GM12878 (cell line): ENCODE data around the gene RIN1. TPM values are rescaled to one million over a fixed set of nuclear protein-coding genes. Genes with fewer than 3 reads are reported as not detected.

Experiments used
- JUND ChIP-seq: IDR thresholded peaks from 2 replicates; pipeline ENCODE4 v1.6.1; 2012; ENCODE audit warnings: low read depth, mild to moderate bottlenecking, low read length, improper control_type of control experiment, moderate library complexity
- POLR2AphosphoS2 ChIP-seq: IDR thresholded peaks from 2 replicates; pipeline ENCODE4 v1.6.1; 2011; ENCODE audit warnings: low read depth, mild to moderate bottlenecking, low read length, improper control_type of control experiment, moderate library complexity
- SMC3 ChIP-seq: IDR thresholded peaks from 2 replicates; pipeline ENCODE4 v1.6.1; 2011; ENCODE audit warnings: low read length, improper control_type of control experiment, borderline replicate concordance
- SP1 ChIP-seq: IDR thresholded peaks from one replicate; pipeline ENCODE4 v1.6.1; 2011; ENCODE audit warnings: low read depth, low read length
- ZNF384 ChIP-seq: IDR thresholded peaks from 2 replicates; pipeline ENCODE4 v1.6.1; 2012; ENCODE audit warnings: low read depth, mild to moderate bottlenecking, low read length, improper control_type of control experiment, borderline replicate concordance
- polyA plus RNA-seq, 11 experiments: library from polyadenylated mRNA; depleted of rRNA in 4 of 11; unstranded in 6 of 11; stranded (reverse) in 5 of 11; fragments of >200 nt; fragmentation: Nextera tagmentation in 4 of 11; fragmentation: Illumina TruSeq in 1 of 11; extraction: Ambion mirVana in 4 of 11; extraction: Trizol in 1 of 11; gene quantifications; 1 replicate in 1 of 11; 2 replicates in 10 of 11; pipeline versions ENCODE4 v1.2.1 to v1.2.3, GENCODE V29; 2011 to 2016; ENCODE audit warnings: inconsistent platforms in 2 of 11, missing spikeins in 2 of 11, low read depth in 1 of 11
- total RNA-seq, 4 experiments: library from RNA; depleted of rRNA in 3 of 4; stranded (reverse); fragments of >200 nt in 3 of 4; fragmentation: Illumina TruSeq in 1 of 4; extraction: Trizol in 1 of 4; gene quantifications; 2 replicates each; pipeline versions ENCODE4 v1.2.1 to v1.2.3, GENCODE V29; 2013 to 2021
- TF ChIP-seq, protein P1 (sequence below): fragments of 450-650 bp; IDR thresholded peaks from 2 replicates; pipeline ENCODE4 v1.6.1; 2018; ENCODE audit warnings: borderline replicate concordance, mild to moderate bottlenecking; ENCODE audit not compliant: partially characterized antibody
- TF ChIP-seq, protein P2 (sequence below): fragments of 450-650 bp; IDR thresholded peaks from 2 replicates; pipeline ENCODE4 v1.6.1; 2014; ENCODE audit warnings: mild to moderate bottlenecking
- TF ChIP-seq, protein P3 (sequence below): fragments of 450-650 bp; IDR thresholded peaks from 2 replicates; pipeline ENCODE4 v1.6.1; 2017; ENCODE audit warnings: mild to moderate bottlenecking
- TF ChIP-seq, protein P4 (sequence below): fragments of 450-650 bp; IDR thresholded peaks from 2 replicates; pipeline ENCODE4 v1.6.1; 2017; ENCODE audit warnings: mild to moderate bottlenecking, moderate library complexity

Gene RIN1
- total and polyA plus RNA-seq, 10 of the 15 experiments (the other 5 are each of a cell fraction or from before 2014, with no cell fraction given): 0.04 to 0.69 (median 0.22) TPM; not detected in 1

DNA sequence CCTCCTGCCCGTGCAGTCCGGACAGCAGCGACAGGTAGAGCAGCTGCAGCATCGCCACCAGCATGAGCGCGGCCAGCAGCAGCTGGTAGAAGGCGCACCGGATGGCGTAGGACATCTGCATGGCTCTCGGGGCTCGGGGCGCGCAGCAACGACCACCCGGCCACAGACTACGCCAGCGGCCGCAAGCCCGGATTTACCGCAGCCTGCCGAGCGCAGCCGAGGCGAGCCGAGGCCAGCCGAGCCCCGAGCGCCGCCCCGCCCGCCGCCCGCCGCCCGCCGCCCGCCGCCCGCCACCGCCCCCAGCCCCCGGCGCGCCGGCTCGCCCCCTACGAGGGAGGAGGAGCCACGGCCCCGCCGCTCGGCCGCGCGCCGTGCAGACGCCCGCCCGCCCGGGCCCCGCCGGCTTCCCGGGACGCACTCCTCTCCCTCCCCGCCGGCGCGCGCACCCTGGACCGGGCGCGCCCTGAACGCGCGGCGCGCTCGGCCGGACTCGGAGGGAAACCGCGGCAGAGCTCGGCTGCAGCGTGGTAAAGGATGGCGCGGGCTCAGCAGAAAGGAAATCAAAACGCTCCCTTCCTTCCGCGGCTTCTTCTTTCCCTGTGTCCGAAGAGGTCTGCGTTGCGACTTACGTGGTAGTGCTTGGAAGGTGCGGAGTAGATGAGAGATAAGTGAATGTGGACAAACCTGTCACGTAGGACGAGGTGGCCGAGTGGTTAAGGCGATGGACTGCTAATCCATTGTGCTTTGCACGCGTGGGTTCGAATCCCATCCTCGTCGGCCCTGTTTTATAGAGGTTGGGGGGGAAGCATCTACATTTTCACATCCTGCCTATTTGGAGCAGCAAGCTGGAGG is 11.4 kb upstream of the RIN1 start, which contains the start of gene B4GAT1 (continued):
- TF ChIP-seq ZNF384: no peak
- TF ChIP-seq, protein P1, sequence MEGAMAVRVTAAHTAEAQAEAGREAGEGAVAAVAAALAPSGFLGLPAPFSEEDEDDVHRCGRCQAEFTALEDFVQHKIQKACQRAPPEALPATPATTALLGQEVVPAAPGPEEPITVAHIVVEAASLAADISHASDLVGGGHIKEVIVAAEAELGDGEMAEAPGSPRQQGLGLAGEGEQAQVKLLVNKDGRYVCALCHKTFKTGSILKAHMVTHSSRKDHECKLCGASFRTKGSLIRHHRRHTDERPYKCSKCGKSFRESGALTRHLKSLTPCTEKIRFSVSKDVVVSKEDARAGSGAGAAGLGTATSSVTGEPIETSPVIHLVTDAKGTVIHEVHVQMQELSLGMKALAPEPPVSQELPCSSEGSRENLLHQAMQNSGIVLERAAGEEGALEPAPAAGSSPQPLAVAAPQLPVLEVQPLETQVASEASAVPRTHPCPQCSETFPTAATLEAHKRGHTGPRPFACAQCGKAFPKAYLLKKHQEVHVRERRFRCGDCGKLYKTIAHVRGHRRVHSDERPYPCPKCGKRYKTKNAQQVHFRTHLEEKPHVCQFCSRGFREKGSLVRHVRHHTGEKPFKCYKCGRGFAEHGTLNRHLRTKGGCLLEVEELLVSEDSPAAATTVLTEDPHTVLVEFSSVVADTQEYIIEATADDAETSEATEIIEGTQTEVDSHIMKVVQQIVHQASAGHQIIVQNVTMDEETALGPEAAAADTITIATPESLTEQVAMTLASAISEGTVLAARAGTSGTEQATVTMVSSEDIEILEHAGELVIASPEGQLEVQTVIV: no peak
- TF ChIP-seq, protein P2, sequence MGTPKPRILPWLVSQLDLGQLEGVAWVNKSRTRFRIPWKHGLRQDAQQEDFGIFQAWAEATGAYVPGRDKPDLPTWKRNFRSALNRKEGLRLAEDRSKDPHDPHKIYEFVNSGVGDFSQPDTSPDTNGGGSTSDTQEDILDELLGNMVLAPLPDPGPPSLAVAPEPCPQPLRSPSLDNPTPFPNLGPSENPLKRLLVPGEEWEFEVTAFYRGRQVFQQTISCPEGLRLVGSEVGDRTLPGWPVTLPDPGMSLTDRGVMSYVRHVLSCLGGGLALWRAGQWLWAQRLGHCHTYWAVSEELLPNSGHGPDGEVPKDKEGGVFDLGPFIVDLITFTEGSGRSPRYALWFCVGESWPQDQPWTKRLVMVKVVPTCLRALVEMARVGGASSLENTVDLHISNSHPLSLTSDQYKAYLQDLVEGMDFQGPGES: no peak; the same call in 1 of the 2 replicates
- TF ChIP-seq SP1: peak; percentile 8
- TF ChIP-seq POLR2AphosphoS2: 0 out of 2 replicates have a peak, but pooled peaks have one; percentile 54
- TF ChIP-seq, protein P3, sequence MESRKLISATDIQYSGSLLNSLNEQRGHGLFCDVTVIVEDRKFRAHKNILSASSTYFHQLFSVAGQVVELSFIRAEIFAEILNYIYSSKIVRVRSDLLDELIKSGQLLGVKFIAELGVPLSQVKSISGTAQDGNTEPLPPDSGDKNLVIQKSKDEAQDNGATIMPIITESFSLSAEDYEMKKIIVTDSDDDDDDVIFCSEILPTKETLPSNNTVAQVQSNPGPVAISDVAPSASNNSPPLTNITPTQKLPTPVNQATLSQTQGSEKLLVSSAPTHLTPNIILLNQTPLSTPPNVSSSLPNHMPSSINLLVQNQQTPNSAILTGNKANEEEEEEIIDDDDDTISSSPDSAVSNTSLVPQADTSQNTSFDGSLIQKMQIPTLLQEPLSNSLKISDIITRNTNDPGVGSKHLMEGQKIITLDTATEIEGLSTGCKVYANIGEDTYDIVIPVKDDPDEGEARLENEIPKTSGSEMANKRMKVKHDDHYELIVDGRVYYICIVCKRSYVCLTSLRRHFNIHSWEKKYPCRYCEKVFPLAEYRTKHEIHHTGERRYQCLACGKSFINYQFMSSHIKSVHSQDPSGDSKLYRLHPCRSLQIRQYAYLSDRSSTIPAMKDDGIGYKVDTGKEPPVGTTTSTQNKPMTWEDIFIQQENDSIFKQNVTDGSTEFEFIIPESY: no peak
- TF ChIP-seq, protein P4, sequence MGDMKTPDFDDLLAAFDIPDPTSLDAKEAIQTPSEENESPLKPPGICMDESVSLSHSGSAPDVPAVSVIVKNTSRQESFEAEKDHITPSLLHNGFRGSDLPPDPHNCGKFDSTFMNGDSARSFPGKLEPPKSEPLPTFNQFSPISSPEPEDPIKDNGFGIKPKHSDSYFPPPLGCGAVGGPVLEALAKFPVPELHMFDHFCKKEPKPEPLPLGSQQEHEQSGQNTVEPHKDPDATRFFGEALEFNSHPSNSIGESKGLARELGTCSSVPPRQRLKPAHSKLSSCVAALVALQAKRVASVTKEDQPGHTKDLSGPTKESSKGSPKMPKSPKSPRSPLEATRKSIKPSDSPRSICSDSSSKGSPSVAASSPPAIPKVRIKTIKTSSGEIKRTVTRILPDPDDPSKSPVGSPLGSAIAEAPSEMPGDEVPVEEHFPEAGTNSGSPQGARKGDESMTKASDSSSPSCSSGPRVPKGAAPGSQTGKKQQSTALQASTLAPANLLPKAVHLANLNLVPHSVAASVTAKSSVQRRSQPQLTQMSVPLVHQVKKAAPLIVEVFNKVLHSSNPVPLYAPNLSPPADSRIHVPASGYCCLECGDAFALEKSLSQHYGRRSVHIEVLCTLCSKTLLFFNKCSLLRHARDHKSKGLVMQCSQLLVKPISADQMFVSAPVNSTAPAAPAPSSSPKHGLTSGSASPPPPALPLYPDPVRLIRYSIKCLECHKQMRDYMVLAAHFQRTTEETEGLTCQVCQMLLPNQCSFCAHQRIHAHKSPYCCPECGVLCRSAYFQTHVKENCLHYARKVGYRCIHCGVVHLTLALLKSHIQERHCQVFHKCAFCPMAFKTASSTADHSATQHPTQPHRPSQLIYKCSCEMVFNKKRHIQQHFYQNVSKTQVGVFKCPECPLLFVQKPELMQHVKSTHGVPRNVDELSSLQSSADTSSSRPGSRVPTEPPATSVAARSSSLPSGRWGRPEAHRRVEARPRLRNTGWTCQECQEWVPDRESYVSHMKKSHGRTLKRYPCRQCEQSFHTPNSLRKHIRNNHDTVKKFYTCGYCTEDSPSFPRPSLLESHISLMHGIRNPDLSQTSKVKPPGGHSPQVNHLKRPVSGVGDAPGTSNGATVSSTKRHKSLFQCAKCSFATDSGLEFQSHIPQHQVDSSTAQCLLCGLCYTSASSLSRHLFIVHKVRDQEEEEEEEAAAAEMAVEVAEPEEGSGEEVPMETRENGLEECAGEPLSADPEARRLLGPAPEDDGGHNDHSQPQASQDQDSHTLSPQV: no peak
- TF ChIP-seq JUND: no peak
- no peak for TF ChIP-seq SMC3
